Endothelial cell of umbilical vein (primary cell): ENCODE measurements around the gene RXFP1.

Experiments used
- CTCF ChIP-seq, 2 donors: IDR thresholded peaks; 1 replicate in 1 of 2; 2 replicates in 1 of 2; pipeline ENCODE4 v1.5.1; 2011; ENCODE audit warnings: low read length in 2 of 2, mild to moderate bottlenecking in 2 of 2, moderate library complexity in 2 of 2, control low read depth in 1 of 2, inconsistent platforms in 1 of 2, low read depth in 1 of 2; ENCODE audit not compliant: insufficient read depth in 1 of 2; ENCODE audit errors: extremely low read depth in 1 of 2
- FOS ChIP-seq: IDR thresholded peaks from 2 replicates; pipeline ENCODE4 v1.6.1; 2011; ENCODE audit warnings: mild to moderate bottlenecking, low read length, moderate library complexity, borderline replicate concordance; ENCODE audit not compliant: insufficient read depth
- JUN ChIP-seq: IDR thresholded peaks from 2 replicates; pipeline ENCODE4 v1.6.1; 2011; ENCODE audit warnings: borderline replicate concordance, low read depth; ENCODE audit not compliant: insufficient read length, insufficient read depth
- MAX ChIP-seq: IDR thresholded peaks from 2 replicates; pipeline ENCODE4 v1.6.1; 2011; ENCODE audit not compliant: insufficient read depth, insufficient read length
- POLR2A ChIP-seq: IDR thresholded peaks from 2 replicates; pipeline ENCODE4 v1.6.1; 2012; ENCODE audit warnings: low read depth, mild to moderate bottlenecking, control low read depth, low read length
- POLR2AphosphoS5 ChIP-seq: IDR thresholded peaks from 2 replicates; pipeline ENCODE4 v1.6.1; 2012; ENCODE audit warnings: low read depth, mild to moderate bottlenecking, control low read depth, low read length, moderate library complexity; ENCODE audit not compliant: insufficient read depth

GRCh38 chr4:158656439-158656838 is 134.8 kb downstream of the RXFP1 start:
- TF ChIP-seq FOS (no peak), JUN (no peak), CTCF (IDR thresholded peaks at IDR 0.05; ENCODE audit: extremely low read depth in 1 of 2, insufficient read depth in 1 of 2, low read depth in 1 of 2, low read length in 2 of 2) (no peak), MAX (no peak), POLR2A (no peak), POLR2AphosphoS5 (no peak)
